Endodermal cell (in vitro differentiated cells): Measurements from ENCODE around the gene COG3. TPM values are rescaled to one million over a fixed set of nuclear protein-coding genes. Genes with fewer than 3 reads are reported as not detected.

Experiments used
- DNase-seq: peaks from one replicate; pipeline ENCODE4 v3.0.0-alpha.2; 2017
- H3K27ac ChIP-seq: 2 replicates; pipeline ENCODE4 v1.5.1; 2013; ENCODE audit warnings: mild to moderate bottlenecking, low read depth, low read length, moderate library complexity
- H3K27me3 ChIP-seq: 2 replicates; pipeline ENCODE4 v1.6.1; 2013; ENCODE audit warnings: mild to moderate bottlenecking, low read length, moderate library complexity; ENCODE audit not compliant: insufficient read depth, control insufficient read depth, poor library complexity, severe bottlenecking
- H3K36me3 ChIP-seq: 2 replicates; pipeline ENCODE4 v1.7.0; 2013; ENCODE audit warnings: mild to moderate bottlenecking, low read length, moderate library complexity; ENCODE audit not compliant: control insufficient read depth, insufficient read depth
- H3K4me1 ChIP-seq: one replicate; pipeline ENCODE4 v1.7.0; 2013; ENCODE audit warnings: low read length; ENCODE audit not compliant: control insufficient read depth, insufficient read depth
- H3K4me3 ChIP-seq: 2 replicates; pipeline ENCODE4 v1.5.1; 2013; ENCODE audit warnings: mild to moderate bottlenecking, low read length, moderate library complexity
- H3K9ac ChIP-seq: 2 replicates; pipeline ENCODE4 v1.6.1; 2013; ENCODE audit warnings: mild to moderate bottlenecking, low read length, moderate library complexity; ENCODE audit not compliant: poor library complexity, severe bottlenecking; ENCODE audit errors: extremely low read depth
- H3K9me3 ChIP-seq: 2 replicates; pipeline ENCODE4 v1.6.1; 2013; ENCODE audit warnings: mild to moderate bottlenecking, low read length, moderate library complexity; ENCODE audit not compliant: control insufficient read depth
- H3K27ac Mint-ChIP-seq: 2 replicates; pipeline ENCODE4 v1.8.0; 2020; ENCODE audit warnings: mixed read lengths
- H3K27me3 Mint-ChIP-seq: 2 replicates; pipeline ENCODE4 v1.8.0; 2021; ENCODE audit warnings: mild to moderate bottlenecking, mixed read lengths; ENCODE audit not compliant: insufficient read depth
- H3K36me3 Mint-ChIP-seq: 2 replicates; pipeline ENCODE4 v1.8.0; 2020; ENCODE audit warnings: low read depth, mixed read lengths
- H3K4me1 Mint-ChIP-seq: 2 replicates; pipeline ENCODE4 v1.8.0; 2020; ENCODE audit warnings: mixed read lengths
- H3K4me3 Mint-ChIP-seq: 2 replicates; pipeline ENCODE4 v1.8.0; 2020; ENCODE audit warnings: mild to moderate bottlenecking, moderate library complexity, mixed read lengths
- H3K9me3 Mint-ChIP-seq: 2 replicates; pipeline ENCODE4 v1.8.0; 2020; ENCODE audit warnings: mild to moderate bottlenecking, mixed read lengths
- CTCF ChIP-seq: fragments of 200-600 bp; sonication (generic); conservative IDR thresholded peaks from 2 replicates; pipeline ENCODE4 v1.5.0; 2021; ENCODE audit warnings: antibody characterized with exemption, mild to moderate bottlenecking
- WGBS, 2 experiments: methylation state at CpG; one replicate each; pipeline versions ENCODE4 v1.1.5 to v1.1.7; 2013; ENCODE audit warnings: missing lambda C conversion rate in 2 of 2, mixed read lengths in 1 of 2; ENCODE audit not compliant: insufficient coverage in 1 of 2, insufficient read length in 1 of 2; 5-methylcytosine and 5-hydroxymethylcytosine counted together
- total RNA-seq, 2 donors: library from RNA; stranded (reverse); fragmentation: NEBNext Ultra II Directional in 1 of 2; extraction: Animal tissue kit (Norgen Biotek cat#: 25700) in 1 of 2; gene quantifications; 2 replicates in 1 of 2; 3 replicates in 1 of 2; pipeline ENCODE4 v1.2.1, GENCODE V29; 2021

COG3 gene
- total RNA-seq, 2 donors from 2014 or later: 21.8 to 23.8 TPM

- Mint-ChIP-seq H3K9me3 (no peaks in the 10 kb centered on the region), H3K27me3 (peaks cover 1% of the 10 kb centered on the region), H3K4me3 (no peak overlapping the region), H3K4me1 (peaks cover 38% of the 10 kb centered on the region), H3K36me3 (no peaks in the 10 kb centered on the region), H3K27ac (no peak overlapping the region)
- Histone ChIP-seq H3K9ac (no peak overlapping the region), H3K27ac (no peak overlapping the region), H3K9me3 (no peaks in the 10 kb centered on the region), H3K4me1 (peaks cover 21% of the 10 kb centered on the region), H3K36me3 (no peaks in the 10 kb centered on the region), H3K27me3 (no peaks in the 10 kb centered on the region), H3K4me3 (no peak overlapping the region)
- WGBS, 2 experiments: 95 to 96% methylated on average over 2 to 4 of the region's 4 CpGs
- DNase-seq: no peak
- TF ChIP-seq CTCF: no peak
Observed at GRCh38 chr13:45451282-45451681, 13.5 kb upstream of the COG3 start.

- Mint-ChIP-seq H3K4me3 (no peak overlapping the region), H3K4me1 (peaks cover 20% of the 10 kb centered on the region), H3K9me3 (peaks cover 6% of the 10 kb centered on the region), H3K27ac (no peak overlapping the region), H3K36me3 (no peaks in the 10 kb centered on the region), H3K27me3 (peaks cover 9% of the 10 kb centered on the region)
- Histone ChIP-seq H3K27me3 (no peaks in the 10 kb centered on the region), H3K4me1 (peaks cover 6% of the 10 kb centered on the region), H3K4me3 (no peak overlapping the region), H3K27ac (no peak overlapping the region), H3K9ac (no peak overlapping the region), H3K36me3 (no peaks in the 10 kb centered on the region), H3K9me3 (peaks cover 7% of the 10 kb centered on the region)
- DNase-seq: no peak
- TF ChIP-seq CTCF: no peak
- WGBS, 2 experiments: 78 to 79% methylated on average over 7 of the region's 7 CpGs
Observed at GRCh38 chr13:45454204-45454603, 10.5 kb upstream of the COG3 start.

- DNase-seq: no peak
- Histone ChIP-seq H3K27ac (no peak overlapping the region), H3K4me3 (no peak overlapping the region), H3K27me3 (peaks cover 7% of the 10 kb centered on the region), H3K9me3 (peaks cover 10% of the 10 kb centered on the region), H3K9ac (no peak overlapping the region), H3K4me1 (peaks cover 6% of the 10 kb centered on the region), H3K36me3 (no peaks in the 10 kb centered on the region)
- WGBS, 2 experiments: 93 to 96% methylated on average over 2 of the region's 2 CpGs
- H3K4me3 Mint-ChIP-seq: no peak overlapping the region
- peaks cover 10% of the 10 kb centered on the region for H3K4me1 Mint-ChIP-seq
- H3K27ac Mint-ChIP-seq: no peak overlapping the region
- no peaks in the 10 kb centered on the region for H3K36me3 Mint-ChIP-seq
- peaks cover 6% of the 10 kb centered on the region for H3K9me3 Mint-ChIP-seq
- H3K27me3 Mint-ChIP-seq: peaks cover 13% of the 10 kb centered on the region
- no peak for TF ChIP-seq CTCF
Observed at GRCh38 chr13:45456196-45456972, 8.4 kb upstream of the COG3 start.
